HG03066 (cell line): Measurements from ENCODE around the gene ABCC10.
"Not testable (repeated sequence)": the region's sequence is repeated elsewhere in the genome, so short reads cannot be mapped to it uniquely, and the experiment has no call there.

Experiments used
- ATAC-seq: cut with Tn5 transposase; IDR thresholded peaks from one replicate; pipeline ENCODE4 v1.9.1; 2021; ENCODE audit warnings: low read depth; ENCODE audit not compliant: unreplicated experiment

Gene ABCC10

DNA sequence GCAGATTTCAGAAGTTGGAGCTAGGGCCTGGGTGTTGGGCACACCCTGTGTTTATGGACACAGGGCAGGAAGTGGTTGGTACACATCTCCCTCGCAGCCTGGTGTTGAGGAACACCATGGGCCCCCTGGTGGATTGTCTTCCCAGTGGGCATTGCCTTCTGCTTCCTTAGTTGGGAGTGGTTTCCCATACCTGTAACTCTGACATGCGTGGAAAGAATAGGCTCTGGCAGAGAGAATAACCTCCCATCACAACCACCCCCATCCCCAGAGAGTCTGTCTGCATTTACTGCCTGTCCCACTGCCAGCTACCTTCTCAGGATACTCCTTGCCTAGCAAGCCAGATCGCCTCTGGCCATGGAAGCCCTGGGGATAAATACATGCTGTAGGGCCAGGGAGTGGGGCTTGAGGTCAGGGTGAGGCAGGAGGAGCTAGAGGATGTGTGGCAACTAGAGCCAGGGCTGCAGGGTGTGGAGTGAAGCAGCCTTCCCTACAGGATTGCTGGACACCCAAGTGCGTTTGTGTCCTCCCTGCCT, 68.1 kb downstream of the ABCC10 start:
- ATAC-seq = no peak

DNA sequence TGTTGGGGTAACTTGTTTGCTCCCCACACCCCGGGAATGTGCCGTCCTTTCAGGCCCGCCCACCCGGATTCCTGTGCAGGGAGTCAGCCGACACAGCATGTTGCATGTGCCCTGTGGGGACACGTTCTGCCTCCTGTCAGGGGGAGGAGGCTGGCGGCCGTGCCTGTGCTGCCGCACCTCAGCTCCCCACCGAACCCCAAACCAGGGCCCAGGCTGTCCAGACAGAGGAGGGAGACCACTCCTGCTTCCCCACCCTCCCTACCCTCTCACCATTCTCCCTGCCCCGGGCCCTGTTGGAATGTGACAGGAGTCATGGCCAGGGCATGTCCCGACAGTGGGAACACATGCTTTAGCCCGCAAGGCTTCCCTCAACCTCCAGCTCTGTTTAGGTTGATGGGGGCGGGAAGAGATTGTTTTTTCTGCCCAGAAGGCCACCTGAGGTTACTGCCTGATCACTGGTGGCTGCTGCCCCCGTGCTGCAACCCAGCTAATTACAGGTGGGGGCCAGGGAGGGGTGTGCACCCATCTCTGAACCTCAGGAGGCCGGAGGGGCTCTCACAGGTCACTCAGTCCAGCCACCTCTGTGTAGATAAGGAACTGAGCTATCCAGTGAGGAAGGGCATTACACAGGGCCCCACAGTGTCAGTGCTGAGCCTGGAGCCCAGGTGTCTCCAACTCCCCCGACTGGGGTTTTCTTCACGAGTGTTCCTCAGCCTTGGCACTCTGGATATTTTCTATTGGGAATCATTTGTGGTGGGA, 69.2 kb downstream of the ABCC10 start:
- ATAC-seq = no peak

GRCh38 chr6:43497129-43497396, 69.7 kb downstream of the ABCC10 start:
- ATAC-seq = no peak

DNA sequence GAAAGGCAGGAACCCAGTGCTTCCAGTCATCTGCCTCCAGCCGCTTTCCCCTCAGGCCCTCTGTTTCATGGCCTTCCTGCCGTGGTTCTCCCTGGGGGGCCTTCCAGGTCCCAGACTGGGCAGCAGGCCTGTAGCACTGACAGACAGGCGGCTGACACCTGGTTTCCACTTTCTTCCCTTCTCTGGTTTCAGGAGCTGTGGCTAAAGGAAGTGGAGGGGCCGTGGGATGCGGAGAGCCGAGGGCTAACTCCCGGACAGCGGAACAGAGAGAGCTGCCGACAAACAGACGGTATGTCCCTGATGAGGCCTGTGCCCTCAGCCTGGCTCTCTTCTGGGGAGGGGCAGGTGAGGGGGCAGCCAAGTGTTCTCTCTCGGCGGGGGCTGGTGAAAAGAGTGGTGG, 70.3 kb downstream of the ABCC10 start:
- no peak for ATAC-seq

GRCh38 chr6:43498291-43498690, 71.0 kb downstream of the ABCC10 start:
- ATAC-seq = not testable (repeated sequence)

DNA sequence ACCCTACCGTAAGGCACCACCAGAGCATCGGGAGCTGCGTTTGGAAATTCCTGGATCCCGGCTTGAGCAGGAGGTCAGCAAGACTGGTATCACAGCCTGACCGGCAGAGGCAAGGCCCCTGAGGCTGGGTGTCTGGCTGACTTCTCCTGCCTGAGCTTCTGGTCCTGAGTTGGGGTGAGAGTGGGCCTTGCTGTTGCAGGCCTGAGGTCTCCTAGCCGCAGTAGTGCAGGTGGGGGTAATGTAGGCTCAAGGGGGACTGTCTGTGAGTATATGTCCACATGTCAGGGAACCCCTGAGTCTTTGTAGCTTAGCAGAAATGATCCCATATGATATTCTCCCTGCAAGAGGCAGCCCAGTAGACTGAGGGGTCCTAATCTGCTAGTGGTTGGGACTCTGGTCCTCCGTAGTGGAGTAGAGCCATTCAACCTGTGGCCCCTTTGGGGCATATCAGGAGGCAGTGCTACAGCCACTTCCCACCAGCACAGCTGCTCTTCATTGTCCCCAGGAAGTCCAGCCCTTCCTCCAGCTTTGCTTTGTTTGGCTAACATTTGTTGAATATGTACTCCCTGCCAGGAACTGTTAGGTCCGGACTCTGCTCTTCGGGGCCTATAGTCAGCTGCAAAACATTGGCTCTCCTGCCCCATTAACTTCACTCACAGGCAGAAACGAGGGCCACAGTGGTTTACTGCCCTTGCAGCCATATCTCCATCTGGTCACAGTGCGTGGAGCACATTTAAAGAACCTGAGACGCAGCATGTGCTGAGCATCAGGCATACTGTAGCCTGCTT, 71.9 kb downstream of the ABCC10 start:
- ATAC-seq = no peak
